CD4-positive, alpha-beta T cell (primary cell): Measurements from ENCODE around the gene MAP3K4. TPM values are rescaled to one million over a fixed set of nuclear protein-coding genes. Genes with fewer than 3 reads are reported as not detected.
A peak's percentile ranks its signal among the peaks of the same experiment; 100 is the strongest.

Experiments used
- ATAC-seq: fragments of 200-7000 bp; cut with Tn5 transposase; one replicate; pipeline ENCODE4 v1.10.0; 2022; ENCODE audit warnings: mild to moderate bottlenecking; ENCODE audit not compliant: poor library complexity
- CTCF ChIA-PET: fragments of 350-600 bp; sonication (Branson Sonifier 250); formaldehyde crosslinking; loops from one replicate; lab custom pipeline; 2021; ENCODE audit warnings: antibody characterized with exemption, inconsistent platforms; lab: Charles Lee
- POLR2A ChIA-PET: fragments of 350-600 bp; sonication (Branson Sonifier 250); formaldehyde crosslinking; loops from one replicate; lab custom pipeline; 2021; ENCODE audit warnings: antibody characterized with exemption, inconsistent platforms; lab: Charles Lee
- DNase-seq, 14 experiments: peaks; one replicate each; pipeline ENCODE4 v3.0.0-alpha.2; 2013 to 2020; ENCODE audit warnings: mixed read lengths in 2 of 14
- H3K27ac ChIP-seq, 2 donors: one replicate each; pipeline versions ENCODE4 v1.5.1 to v1.7.0; 2013; ENCODE audit warnings: low read length in 2 of 2, low read depth in 1 of 2, mild to moderate bottlenecking in 1 of 2
- H3K27me3 ChIP-seq, 2 experiments: 1 replicate in 1 of 2; 2 replicates in 1 of 2; pipeline versions ENCODE4 v1.6.1 to v1.7.0; 2013; ENCODE audit warnings: low read length in 2 of 2, control low read depth in 1 of 2, mild to moderate bottlenecking in 1 of 2, moderate library complexity in 1 of 2; ENCODE audit not compliant: insufficient read depth in 2 of 2, control insufficient read depth in 1 of 2
- H3K36me3 ChIP-seq: one replicate; pipeline ENCODE4 v1.6.1; 2013; ENCODE audit warnings: low read length, control low read depth; ENCODE audit not compliant: insufficient read depth
- H3K4me1 ChIP-seq: one replicate; pipeline ENCODE4 v1.6.1; 2013; ENCODE audit warnings: low read length, control low read depth; ENCODE audit not compliant: insufficient read depth
- H3K4me3 ChIP-seq: one replicate; pipeline ENCODE4 v1.5.1; 2013; ENCODE audit warnings: mild to moderate bottlenecking, low read length, moderate library complexity
- H3K9me3 ChIP-seq, 2 experiments: 1 replicate in 1 of 2; 2 replicates in 1 of 2; pipeline versions ENCODE4 v1.6.1 to v1.7.0; 2013; ENCODE audit warnings: low read length in 2 of 2, mild to moderate bottlenecking in 2 of 2, control low read depth in 1 of 2, moderate library complexity in 1 of 2; ENCODE audit not compliant: control insufficient read depth in 1 of 2, insufficient read depth in 1 of 2
- H3K27ac Mint-ChIP-seq: one replicate; pipeline ENCODE4 v1.8.0; 2020; ENCODE audit warnings: mixed read lengths
- H3K27me3 Mint-ChIP-seq: one replicate; pipeline ENCODE4 v1.8.0; 2021; ENCODE audit warnings: mixed read lengths
- H3K36me3 Mint-ChIP-seq: one replicate; pipeline ENCODE4 v1.8.0; 2021; ENCODE audit warnings: low read depth, mixed read lengths
- H3K4me1 Mint-ChIP-seq: one replicate; pipeline ENCODE4 v1.8.0; 2021; ENCODE audit warnings: low read depth, mixed read lengths
- H3K4me3 Mint-ChIP-seq: one replicate; pipeline ENCODE4 v1.8.0; 2020; ENCODE audit warnings: mild to moderate bottlenecking, mixed read lengths
- H3K9me3 Mint-ChIP-seq: one replicate; pipeline ENCODE4 v1.8.0; 2020; ENCODE audit warnings: mixed read lengths
- CTCF ChIP-seq: fragments of 200-600 bp; IDR thresholded peaks from one replicate; pipeline ENCODE4 v1.8.0; 2022; ENCODE audit warnings: antibody characterized with exemption, mild to moderate bottlenecking
- intact Hi-C, 2 experiments: fragments of 100-400 bp; cut with DNase I in 1 of 2; cut with micrococcal nuclease in 1 of 2; formaldehyde crosslinking; loops; one replicate each; pipeline versions ENCODE4 v1.15.1 to v1.9.0; 2023 to 2025; cut with DNase I, micrococcal nuclease
- total RNA-seq, 174 experiments: library from RNA in 2 of 174; stranded (reverse) in 2 of 174; gene quantifications; one replicate each; pipeline ENCODE4 v1.2.3 and lab custom pipeline; 2021 to 2026

Gene MAP3K4
- total RNA-seq, 2 experiments from 2014 or later: 75.5 to 80.3 TPM

- H3K4me1 Mint-ChIP-seq: no peaks in the 10 kb centered on the region
- H3K27ac Mint-ChIP-seq: no peak overlapping the region
- ChIA-PET POLR2A (interaction anchor here (0.9 to 1.4 kb wide), 2 partner anchors 29 to 84 kb away, joined by 3 read pairs; no protein-coding TSS in a partner anchor), CTCF (interaction anchor here (1.2 kb wide), 1 partner anchor 19 kb away, joined by 3 read pairs; no protein-coding TSS in a partner anchor)
- TF ChIP-seq CTCF: no peak
- H3K9me3 ChIP-seq: no peaks in the 10 kb centered on the region
- peak overlapping the region; percentile 30 for H3K4me3 ChIP-seq
- peak overlapping the region in 1 of 2 donors; percentile 39 for H3K27ac ChIP-seq
- ATAC-seq (no peak), DNase-seq (no peak)
- H3K27me3 ChIP-seq: no peaks in the 10 kb centered on the region
- H3K4me1 ChIP-seq: peaks cover 59% of the 10 kb centered on the region
- H3K4me3 Mint-ChIP-seq: no peak overlapping the region
- no peaks in the 10 kb centered on the region for H3K27me3 Mint-ChIP-seq
- peaks cover 70% of the 10 kb centered on the region for H3K36me3 ChIP-seq
- H3K36me3 Mint-ChIP-seq: peaks cover 23% of the 10 kb centered on the region
- H3K9me3 Mint-ChIP-seq: no peaks in the 10 kb centered on the region
- intact Hi-C loops: loop anchor here in 1 of 2 experiments (5.0 kb wide), 1 partner anchor 85 kb away; no protein-coding TSS in a partner anchor
Measured at GRCh38 chr6:161082215-161082614, 90.6 kb downstream of the MAP3K4 start.

- Histone ChIP-seq H3K27me3 (no peaks in the 10 kb centered on the region), H3K9me3 (no peaks in the 10 kb centered on the region), H3K4me3 (no peak overlapping the region), H3K36me3 (peaks cover 89% of the 10 kb centered on the region), H3K27ac (peak overlapping the region in 1 of 2 donors; percentile 7), H3K4me1 (peaks cover 32% of the 10 kb centered on the region)
- Mint-ChIP-seq H3K4me1 (no peaks in the 10 kb centered on the region), H3K27me3 (no peaks in the 10 kb centered on the region), H3K27ac (peak overlapping the region; percentile 31), H3K4me3 (no peak overlapping the region), H3K9me3 (no peaks in the 10 kb centered on the region), H3K36me3 (peaks cover 53% of the 10 kb centered on the region)
- no peak for TF ChIP-seq CTCF
- POLR2A ChIA-PET: interaction anchor here (1.0 kb wide), 1 partner anchor 9 kb away, joined by 4 read pairs; no protein-coding TSS in a partner anchor
- intact Hi-C loops: no loop called here
- DNase-seq (no peak), ATAC-seq (no peak)
- CTCF ChIA-PET: interaction anchor here (1.8 kb wide), 1 partner anchor 286 kb away, joined by 5 read pairs; no protein-coding TSS in a partner anchor
Measured at GRCh38 chr6:161085246-161085645, 93.7 kb downstream of the MAP3K4 start.

- Histone ChIP-seq H3K9me3 (no peaks in the 10 kb centered on the region), H3K27me3 (no peaks in the 10 kb centered on the region), H3K36me3 (peaks cover 89% of the 10 kb centered on the region), H3K4me3 (no peak overlapping the region), H3K4me1 (peaks cover 7% of the 10 kb centered on the region), H3K27ac (no peak overlapping the region)
- Mint-ChIP-seq H3K9me3 (no peaks in the 10 kb centered on the region), H3K36me3 (peaks cover 85% of the 10 kb centered on the region), H3K27me3 (no peaks in the 10 kb centered on the region), H3K4me3 (no peak overlapping the region), H3K4me1 (no peaks in the 10 kb centered on the region), H3K27ac (no peak overlapping the region)
- CTCF ChIA-PET: interaction anchor here (0.9 to 1.4 kb wide), 2 partner anchors 57 to 158 kb away, joined by 3 read pairs; no protein-coding TSS in a partner anchor
- POLR2A ChIA-PET: interaction anchor here (1.8 kb wide), 1 partner anchor 12 kb away, joined by 4 read pairs; no protein-coding TSS in a partner anchor
- intact Hi-C loops: no loop called here
- DNase-seq (no peak), ATAC-seq (no peak)
- TF ChIP-seq CTCF: no peak
Measured at GRCh38 chr6:161088676-161089328, 97.2 kb downstream of the MAP3K4 start.
